Breast epithelium (tissue), 4 donors: ENCODE data around the gene PRPH. TPM values are rescaled to one million over a fixed set of nuclear protein-coding genes. Genes with fewer than 3 reads are reported as not detected.
A peak's percentile ranks its signal among the peaks of the same experiment; 100 is the strongest.

Experiments used
- DNase-seq, 2 donors: peaks; one replicate each; pipeline ENCODE4 v3.0.0-alpha.2; 2019; ENCODE audit warnings: low spot score in 2 of 2
- H3K27ac ChIP-seq, 2 donors: fragments of 200-600 bp; sonication (generic) in 1 of 2; one replicate each; pipeline ENCODE4 v1.5.1; 2016 to 2019; ENCODE audit warnings: mild to moderate bottlenecking in 1 of 2
- H3K27me3 ChIP-seq, 2 donors: fragments of 200-600 bp; sonication (generic) in 1 of 2; one replicate each; pipeline versions ENCODE4 v1.5.1 to v1.6.0; 2017 to 2019; ENCODE audit warnings: control low read depth in 1 of 2, mild to moderate bottlenecking in 1 of 2
- H3K36me3 ChIP-seq: fragments of 200-600 bp; one replicate; pipeline ENCODE4 v1.5.1; 2019
- H3K4me1 ChIP-seq, 2 donors: fragments of 200-600 bp; sonication (generic); one replicate each; pipeline ENCODE4 v1.5.1; 2016 to 2019; ENCODE audit warnings: control low read depth in 1 of 2
- H3K4me3 ChIP-seq, 3 donors: fragments of 200-600 bp; sonication (generic); 1 replicate in 2 of 3; 2 replicates in 1 of 3; pipeline ENCODE4 v1.5.1; 2016 to 2019; ENCODE audit warnings: mild to moderate bottlenecking in 3 of 3, moderate library complexity in 2 of 3
- H3K9me3 ChIP-seq, 2 donors: fragments of 200-600 bp; sonication (generic) in 1 of 2; one replicate each; pipeline ENCODE4 v1.5.1; 2016 to 2019; ENCODE audit warnings: control low read depth in 1 of 2
- POLR2A ChIP-seq: fragments of 450-650 bp; IDR thresholded peaks from one replicate; pipeline ENCODE4 v1.6.1; 2016; ENCODE audit warnings: antibody characterized with exemption, mild to moderate bottlenecking, moderate library complexity
- POLR2AphosphoS5 ChIP-seq, 3 donors: sonication (generic); formaldehyde crosslinking; IDR thresholded peaks; one replicate each; pipeline ENCODE4 v1.6.1; 2017; ENCODE audit warnings: antibody characterized with exemption in 3 of 3
- intact Hi-C: fragments of 100-400 bp; cut with DNase I; formaldehyde crosslinking; loops from one replicate; pipeline ENCODE4 v1.15.1; 2023; ENCODE audit warnings: low total_unique reads
- total RNA-seq, 3 donors: library from RNA; depleted of rRNA; stranded (reverse); fragments of >200 nt; gene quantifications; one replicate each; pipeline ENCODE4 v1.1.0, GENCODE V29; 2016
- TF ChIP-seq, protein P1 (sequence below), 3 donors: fragments of 450-650 bp; IDR thresholded peaks; one replicate each; pipeline ENCODE4 v1.5.1; 2016 to 2017; ENCODE audit warnings: antibody characterized with exemption in 3 of 3, mild to moderate bottlenecking in 3 of 3, moderate library complexity in 3 of 3

The PRPH gene
- total RNA-seq, 3 donors from 2014 or later: 0.96 to 2.0 TPM; not detected in 1

DNA sequence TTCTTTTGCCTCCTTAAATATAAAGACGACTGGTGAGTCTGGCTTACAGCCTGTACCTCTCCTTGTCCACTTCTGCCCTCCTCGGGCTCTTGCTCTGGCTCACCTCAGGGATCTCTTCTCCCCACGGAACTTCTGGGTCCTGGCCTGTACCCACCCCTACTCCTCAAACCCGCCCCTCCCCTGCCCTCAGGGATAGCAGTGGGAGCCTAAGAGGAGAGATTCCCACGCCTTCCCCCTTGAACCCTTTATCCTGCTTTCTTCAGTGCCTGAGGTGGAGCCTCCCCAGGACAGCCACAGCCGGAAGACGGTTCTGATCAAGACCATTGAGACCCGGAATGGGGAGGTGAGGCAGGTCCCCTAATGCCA is 2.7 kb downstream of the PRPH start:
- no peak for DNase-seq
- Histone ChIP-seq H3K36me3 (no peaks in the 10 kb centered on the region), H3K27ac (no peak overlapping the region), H3K9me3 (no peaks in the 10 kb centered on the region), H3K4me1 (peaks cover 0 to 7% of the 10 kb centered on the region in 2 donors), H3K4me3 (peak overlapping the region in 2 of 3 donors; percentile 46 to 62), H3K27me3 (peaks cover 11 to 51% of the 10 kb centered on the region in 2 donors)
- intact Hi-C loops: loop anchor here (1.0 to 5.0 kb wide), 2 partner anchors 7 to 400 kb away; no protein-coding TSS in a partner anchor
- TF ChIP-seq POLR2A (no peak), POLR2AphosphoS5 (IDR thresholded peaks at IDR 0.05) (no peak)
- TF ChIP-seq, protein P1, sequence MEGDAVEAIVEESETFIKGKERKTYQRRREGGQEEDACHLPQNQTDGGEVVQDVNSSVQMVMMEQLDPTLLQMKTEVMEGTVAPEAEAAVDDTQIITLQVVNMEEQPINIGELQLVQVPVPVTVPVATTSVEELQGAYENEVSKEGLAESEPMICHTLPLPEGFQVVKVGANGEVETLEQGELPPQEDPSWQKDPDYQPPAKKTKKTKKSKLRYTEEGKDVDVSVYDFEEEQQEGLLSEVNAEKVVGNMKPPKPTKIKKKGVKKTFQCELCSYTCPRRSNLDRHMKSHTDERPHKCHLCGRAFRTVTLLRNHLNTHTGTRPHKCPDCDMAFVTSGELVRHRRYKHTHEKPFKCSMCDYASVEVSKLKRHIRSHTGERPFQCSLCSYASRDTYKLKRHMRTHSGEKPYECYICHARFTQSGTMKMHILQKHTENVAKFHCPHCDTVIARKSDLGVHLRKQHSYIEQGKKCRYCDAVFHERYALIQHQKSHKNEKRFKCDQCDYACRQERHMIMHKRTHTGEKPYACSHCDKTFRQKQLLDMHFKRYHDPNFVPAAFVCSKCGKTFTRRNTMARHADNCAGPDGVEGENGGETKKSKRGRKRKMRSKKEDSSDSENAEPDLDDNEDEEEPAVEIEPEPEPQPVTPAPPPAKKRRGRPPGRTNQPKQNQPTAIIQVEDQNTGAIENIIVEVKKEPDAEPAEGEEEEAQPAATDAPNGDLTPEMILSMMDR (IDR thresholded peaks at IDR 0.05): no peak

DNA sequence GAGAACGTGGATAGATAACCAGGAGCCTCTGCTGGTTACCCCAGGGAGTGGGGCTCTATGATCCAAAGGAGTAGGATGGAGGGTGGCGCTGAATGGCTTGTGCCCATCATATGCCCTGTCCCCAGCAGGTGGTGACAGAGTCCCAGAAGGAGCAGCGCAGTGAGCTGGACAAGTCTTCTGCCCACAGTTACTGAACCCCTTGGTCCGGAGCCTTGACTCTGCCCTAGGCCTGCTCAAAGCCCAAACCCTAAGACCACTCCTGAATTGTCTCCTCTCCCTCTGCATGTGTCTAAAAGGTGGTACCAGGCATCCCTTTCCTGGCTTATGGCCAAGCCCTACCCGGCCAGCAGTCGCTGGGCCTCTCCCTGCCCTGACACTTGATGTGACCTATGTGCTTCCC is 3.2 kb downstream of the PRPH start:
- intact Hi-C loops: loop anchor here (1.0 to 5.0 kb wide), 2 partner anchors 8 to 399 kb away; no protein-coding TSS in a partner anchor
- Histone ChIP-seq H3K27me3 (peaks cover 11 to 51% of the 10 kb centered on the region in 2 donors), H3K4me3 (no peak overlapping the region), H3K36me3 (no peaks in the 10 kb centered on the region), H3K27ac (no peak overlapping the region), H3K4me1 (peaks cover 0 to 7% of the 10 kb centered on the region in 2 donors), H3K9me3 (no peaks in the 10 kb centered on the region)
- TF ChIP-seq, protein P1 (IDR thresholded peaks at IDR 0.05): no peak
- TF ChIP-seq POLR2A (no peak), POLR2AphosphoS5 (IDR thresholded peaks at IDR 0.05) (no peak)
- DNase-seq: no peak

DNA sequence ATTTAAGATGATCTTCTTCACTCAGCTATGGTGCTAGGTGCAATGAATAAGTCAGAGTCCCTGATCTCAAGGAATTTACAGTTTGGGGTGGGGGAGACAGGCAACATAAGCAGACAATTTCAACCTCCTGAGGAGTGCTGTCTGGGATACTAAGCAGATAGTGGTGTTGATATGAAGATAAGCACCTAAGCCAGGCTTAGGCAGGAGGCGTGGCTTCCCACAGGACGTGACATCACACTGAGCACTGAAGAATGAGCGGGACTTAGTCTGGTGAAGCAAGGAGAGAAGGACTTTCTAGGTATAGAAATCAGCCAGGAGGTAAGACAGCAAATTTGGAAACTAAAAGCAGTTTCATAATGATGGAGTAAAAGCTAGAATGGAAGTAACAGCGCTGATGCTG is 6.8 kb downstream of the PRPH start:
- Histone ChIP-seq H3K36me3 (no peaks in the 10 kb centered on the region), H3K27me3 (peaks cover 5 to 33% of the 10 kb centered on the region in 2 donors), H3K4me1 (peaks cover 0 to 6% of the 10 kb centered on the region in 2 donors), H3K9me3 (no peaks in the 10 kb centered on the region), H3K4me3 (no peak overlapping the region), H3K27ac (no peak overlapping the region)
- intact Hi-C loops: no loop called here
- no peak for TF ChIP-seq POLR2AphosphoS5 (IDR thresholded peaks at IDR 0.05)
- TF ChIP-seq POLR2A: no peak
- TF ChIP-seq, protein P1 (IDR thresholded peaks at IDR 0.05): no peak
- no peak for DNase-seq

DNA sequence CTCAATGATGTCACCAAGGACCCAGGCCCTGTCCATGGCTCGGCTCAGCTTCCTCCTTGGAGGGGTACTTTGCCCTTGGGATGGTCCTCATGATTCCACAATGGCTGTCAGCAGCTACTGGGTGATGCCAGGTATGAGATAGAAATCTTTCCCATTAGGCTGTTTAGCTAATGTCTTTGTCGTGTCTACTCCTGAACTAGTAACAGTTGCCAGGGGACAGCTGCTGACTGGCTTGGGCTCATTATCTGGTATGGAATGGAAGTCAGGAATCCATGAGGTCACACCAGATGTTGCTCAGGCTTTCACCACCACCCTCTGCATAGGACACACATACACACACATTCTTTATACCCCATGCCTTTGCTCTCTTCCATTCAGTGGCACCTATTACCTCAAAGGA is 9.2 kb downstream of the PRPH start:
- intact Hi-C loops: no loop called here
- Histone ChIP-seq H3K4me3 (no peak overlapping the region), H3K9me3 (no peaks in the 10 kb centered on the region), H3K27me3 (peaks cover 0 to 10% of the 10 kb centered on the region in 2 donors), H3K36me3 (no peaks in the 10 kb centered on the region), H3K4me1 (no peaks in the 10 kb centered on the region), H3K27ac (no peak overlapping the region)
- no peak for DNase-seq
- no peak for TF ChIP-seq POLR2A
- TF ChIP-seq, protein P1 (IDR thresholded peaks at IDR 0.05): no peak
- TF ChIP-seq POLR2AphosphoS5 (IDR thresholded peaks at IDR 0.05): no peak

DNA sequence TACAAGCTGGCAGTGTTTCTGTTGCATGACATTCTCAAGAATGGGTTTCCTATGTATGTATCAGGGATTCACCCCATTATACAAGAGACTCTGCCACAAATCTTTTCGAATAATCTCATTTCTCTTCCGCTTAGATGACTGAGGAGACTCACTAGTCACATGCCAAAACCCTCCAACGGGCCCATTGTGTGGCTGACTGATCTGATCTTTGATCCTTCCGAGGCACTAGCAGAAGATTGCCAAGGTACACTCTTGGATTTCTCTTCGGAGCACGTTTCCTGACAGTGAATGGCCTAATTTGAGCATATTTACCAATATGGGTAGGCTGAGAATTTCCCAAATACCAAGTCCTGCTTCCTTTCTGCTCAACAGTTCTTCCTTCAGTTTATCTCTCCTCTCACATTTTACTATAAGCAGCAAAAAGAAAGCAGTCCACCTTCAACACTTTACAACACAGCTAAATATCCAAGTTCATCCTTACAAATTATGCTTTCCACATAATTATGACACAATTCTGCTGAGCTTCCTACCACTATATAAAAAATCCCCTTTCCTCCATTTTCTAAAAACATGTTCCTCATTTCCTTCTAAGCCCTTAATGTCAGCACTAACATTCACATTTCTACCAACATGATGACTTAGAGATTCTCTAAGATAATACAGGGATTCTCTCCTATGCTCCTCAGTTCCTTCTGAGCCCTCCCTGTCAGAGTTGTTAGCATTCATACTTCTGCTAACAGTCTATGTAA is 11.0 kb downstream of the PRPH start:
- TF ChIP-seq POLR2A (no peak), POLR2AphosphoS5 (IDR thresholded peaks at IDR 0.05) (no peak)
- TF ChIP-seq, protein P1 (IDR thresholded peaks at IDR 0.05): no peak
- Histone ChIP-seq H3K27me3 (peaks cover 0 to 6% of the 10 kb centered on the region in 2 donors), H3K9me3 (no peaks in the 10 kb centered on the region), H3K4me3 (no peak overlapping the region), H3K36me3 (no peaks in the 10 kb centered on the region), H3K27ac (no peak overlapping the region), H3K4me1 (no peaks in the 10 kb centered on the region)
- no peak for DNase-seq
- intact Hi-C loops: no loop called here
